Activated naive CD8-positive, alpha-beta T cell treated with anti-CD3 and anti-CD28 coated beads for 36 hours (primary cell): ENCODE measurements around the gene ANGPT4. TPM values are rescaled to one million over a fixed set of nuclear protein-coding genes. Genes with fewer than 3 reads are reported as not detected.

Experiments
- DNase-seq: peaks from one replicate; pipeline ENCODE4 v3.0.0; 2021
- H3K27ac Mint-ChIP-seq: one replicate; pipeline ENCODE4 v1.8.0; 2022; ENCODE audit warnings: mild to moderate bottlenecking, moderate library complexity, mixed read lengths
- H3K27me3 Mint-ChIP-seq: one replicate; pipeline ENCODE4 v1.8.0; 2022; ENCODE audit warnings: mild to moderate bottlenecking, mixed read lengths
- H3K36me3 Mint-ChIP-seq: one replicate; pipeline ENCODE4 v1.8.0; 2021; ENCODE audit warnings: mild to moderate bottlenecking, mixed read lengths
- H3K4me1 Mint-ChIP-seq: one replicate; pipeline ENCODE4 v1.8.0; 2021; ENCODE audit warnings: mixed read lengths
- H3K4me3 Mint-ChIP-seq: one replicate; pipeline ENCODE4 v1.8.0; 2022; ENCODE audit warnings: mild to moderate bottlenecking, moderate library complexity, mixed read lengths
- H3K9me3 Mint-ChIP-seq: one replicate; pipeline ENCODE4 v1.8.0; 2022; ENCODE audit warnings: mixed read lengths
- total RNA-seq, 2 experiments: library from RNA; stranded (reverse); gene quantifications; one replicate each; pipeline ENCODE4 v1.2.3, GENCODE V29; 2021

Gene ANGPT4
- total RNA-seq, 2 experiments from 2014 or later = not detected

GRCh38 chr20:841568-842546, 74.3 kb downstream of the ANGPT4 start:
- DNase-seq = no peak
- Mint-ChIP-seq H3K27ac (no peak overlapping the region), H3K4me3 (peak overlapping the region; percentile 76), H3K27me3 (no peaks in the 10 kb centered on the region), H3K9me3 (no peaks in the 10 kb centered on the region), H3K36me3 (peaks cover 16% of the 10 kb centered on the region), H3K4me1 (peaks cover 34% of the 10 kb centered on the region)

GRCh38 chr20:840858-841567, 75.1 kb downstream of the ANGPT4 start:
- no peak for DNase-seq
- Mint-ChIP-seq H3K27me3 (no peaks in the 10 kb centered on the region), H3K27ac (no peak overlapping the region), H3K4me1 (peaks cover 33% of the 10 kb centered on the region), H3K4me3 (peak overlapping the region; percentile 59), H3K9me3 (no peaks in the 10 kb centered on the region), H3K36me3 (peaks cover 17% of the 10 kb centered on the region)

GRCh38 chr20:840503-840857, 75.7 kb downstream of the ANGPT4 start:
- H3K4me3 Mint-ChIP-seq = peak overlapping the region; percentile 59
- no peaks in the 10 kb centered on the region for H3K9me3 Mint-ChIP-seq
- peaks cover 15% of the 10 kb centered on the region for H3K36me3 Mint-ChIP-seq
- no peaks in the 10 kb centered on the region for H3K27me3 Mint-ChIP-seq
- H3K27ac Mint-ChIP-seq = no peak overlapping the region
- peaks cover 33% of the 10 kb centered on the region for H3K4me1 Mint-ChIP-seq
- DNase-seq = no peak

- DNase-seq = no peak
- H3K27me3 Mint-ChIP-seq = no peaks in the 10 kb centered on the region
- peaks cover 39% of the 10 kb centered on the region for H3K4me1 Mint-ChIP-seq
- peak overlapping the region; percentile 37 for H3K4me3 Mint-ChIP-seq
- no peaks in the 10 kb centered on the region for H3K9me3 Mint-ChIP-seq
- H3K27ac Mint-ChIP-seq = no peak overlapping the region
- H3K36me3 Mint-ChIP-seq = peaks cover 17% of the 10 kb centered on the region
Observed at GRCh38 chr20:839626-840025, 76.5 kb downstream of the ANGPT4 start.

GRCh38 chr20:839015-839414, 77.1 kb downstream of the ANGPT4 start:
- no peak overlapping the region for H3K4me3 Mint-ChIP-seq
- H3K9me3 Mint-ChIP-seq = no peaks in the 10 kb centered on the region
- peaks cover 38% of the 10 kb centered on the region for H3K4me1 Mint-ChIP-seq

GRCh38 chr20:836190-836589, 79.9 kb downstream of the ANGPT4 start:
- no peak overlapping the region for H3K4me3 Mint-ChIP-seq
- DNase-seq = no peak
- peaks cover 32% of the 10 kb centered on the region for H3K4me1 Mint-ChIP-seq
- H3K27ac Mint-ChIP-seq = no peak overlapping the region
- H3K36me3 Mint-ChIP-seq = peaks cover 17% of the 10 kb centered on the region
- no peaks in the 10 kb centered on the region for H3K9me3 Mint-ChIP-seq
- no peaks in the 10 kb centered on the region for H3K27me3 Mint-ChIP-seq

More at GRCh38 chr20:839015-839414, 77.1 kb downstream of the ANGPT4 start:
- Mint-ChIP-seq H3K36me3 (peaks cover 17% of the 10 kb centered on the region), H3K27ac (no peak overlapping the region), H3K27me3 (no peaks in the 10 kb centered on the region)
- no peak for DNase-seq

GRCh38 chr20:835608-836045, 80.5 kb downstream of the ANGPT4 start:
- DNase-seq = no peak

GRCh38 chr20:834151-834746, 81.9 kb downstream of the ANGPT4 start:
- no peak for DNase-seq
- peaks cover 32% of the 10 kb centered on the region for H3K4me1 Mint-ChIP-seq
- peak overlapping the region; percentile 78 for H3K27ac Mint-ChIP-seq
- no peaks in the 10 kb centered on the region for H3K9me3 Mint-ChIP-seq
- peak overlapping the region; percentile 91 for H3K4me3 Mint-ChIP-seq
- H3K27me3 Mint-ChIP-seq = no peaks in the 10 kb centered on the region
- peaks cover 17% of the 10 kb centered on the region for H3K36me3 Mint-ChIP-seq

More at GRCh38 chr20:835608-836045, 80.5 kb downstream of the ANGPT4 start:
- Mint-ChIP-seq H3K4me1 (peaks cover 32% of the 10 kb centered on the region), H3K4me3 (peak overlapping the region; percentile 33), H3K9me3 (no peaks in the 10 kb centered on the region), H3K27me3 (no peaks in the 10 kb centered on the region), H3K27ac (peak overlapping the region; percentile 3), H3K36me3 (peaks cover 17% of the 10 kb centered on the region)

- DNase-seq = peak; percentile 94
- no peaks in the 10 kb centered on the region for H3K27me3 Mint-ChIP-seq
- peaks cover 32% of the 10 kb centered on the region for H3K4me1 Mint-ChIP-seq
- peak within 1 kb of the TSS; percentile 80 for H3K27ac Mint-ChIP-seq
- H3K9me3 Mint-ChIP-seq = no peaks in the 10 kb centered on the region
- peak within 1 kb of the TSS; percentile 91 for H3K4me3 Mint-ChIP-seq
- H3K36me3 Mint-ChIP-seq = peaks cover 17% of the 10 kb centered on the region
Observed at GRCh38 chr20:833450-834150, 82.5 kb downstream of the ANGPT4 start, which contains the start of gene FAM110A. FAM110A (plus strand) TSS chr20:833715; CDS start chr20:844805, 11,090 bp downstream.

GRCh38 chr20:833121-833449, 83.0 kb downstream of the ANGPT4 start:
- no peak for DNase-seq
- H3K4me3 Mint-ChIP-seq = peak overlapping the region; percentile 91
- H3K36me3 Mint-ChIP-seq = peaks cover 12% of the 10 kb centered on the region
- peak overlapping the region; percentile 80 for H3K27ac Mint-ChIP-seq
- no peaks in the 10 kb centered on the region for H3K9me3 Mint-ChIP-seq
- H3K4me1 Mint-ChIP-seq = peaks cover 32% of the 10 kb centered on the region
- no peaks in the 10 kb centered on the region for H3K27me3 Mint-ChIP-seq

- no peak overlapping the region for H3K4me3 Mint-ChIP-seq
- H3K9me3 Mint-ChIP-seq = no peaks in the 10 kb centered on the region
- no peak for DNase-seq
- H3K4me1 Mint-ChIP-seq = peaks cover 25% of the 10 kb centered on the region
- H3K27me3 Mint-ChIP-seq = no peaks in the 10 kb centered on the region
- peaks cover 7% of the 10 kb centered on the region for H3K36me3 Mint-ChIP-seq
- H3K27ac Mint-ChIP-seq = no peak overlapping the region
Observed at GRCh38 chr20:831956-832355, 84.2 kb downstream of the ANGPT4 start.

GRCh38 chr20:831251-831650, 84.9 kb downstream of the ANGPT4 start:
- no peak overlapping the region for H3K27ac Mint-ChIP-seq
- H3K4me1 Mint-ChIP-seq = peaks cover 18% of the 10 kb centered on the region
- no peaks in the 10 kb centered on the region for H3K9me3 Mint-ChIP-seq
- DNase-seq = no peak
- H3K4me3 Mint-ChIP-seq = no peak overlapping the region
- no peaks in the 10 kb centered on the region for H3K27me3 Mint-ChIP-seq
- H3K36me3 Mint-ChIP-seq = peaks cover 4% of the 10 kb centered on the region

- Mint-ChIP-seq H3K4me1 (peaks cover 9% of the 10 kb centered on the region), H3K27me3 (no peaks in the 10 kb centered on the region), H3K36me3 (no peaks in the 10 kb centered on the region), H3K4me3 (no peak overlapping the region), H3K9me3 (no peaks in the 10 kb centered on the region), H3K27ac (no peak overlapping the region)
- DNase-seq = no peak
Observed at GRCh38 chr20:830011-830521, 86.1 kb downstream of the ANGPT4 start.

- H3K27me3 Mint-ChIP-seq = no peaks in the 10 kb centered on the region
- H3K27ac Mint-ChIP-seq = no peak overlapping the region
- H3K9me3 Mint-ChIP-seq = no peaks in the 10 kb centered on the region
- H3K4me3 Mint-ChIP-seq = no peak overlapping the region
- no peaks in the 10 kb centered on the region for H3K36me3 Mint-ChIP-seq
- DNase-seq = no peak
- peaks cover 4% of the 10 kb centered on the region for H3K4me1 Mint-ChIP-seq
Observed at GRCh38 chr20:829551-829950, 86.6 kb downstream of the ANGPT4 start.
